BJ (cell line): ENCODE data around the gene DESI1. TPM values are rescaled to one million over a fixed set of nuclear protein-coding genes. Genes with fewer than 3 reads are reported as not detected.
"Not testable (repeated sequence)": the region's sequence is repeated elsewhere in the genome, so short reads cannot be mapped to it uniquely, and the experiment has no call there.

ENCODE experiments used
- CTCF ChIA-PET: fragments of 350-600 bp; formaldehyde crosslinking; extraction: SDS; loops from one replicate; lab custom pipeline; 2021; ENCODE audit warnings: antibody characterized with exemption, inconsistent platforms; lab: Yijun Ruan, JAX
- POLR2A ChIA-PET: fragments of 300-600 bp; sonication (Branson Sonifier 250); formaldehyde crosslinking; extraction: SDS; loops from one replicate; lab custom pipeline; 2021; ENCODE audit warnings: antibody characterized with exemption; lab: Charles Lee
- DNase-seq: peaks from one replicate; pipeline ENCODE4 v3.0.0-alpha.2; 2011; ENCODE audit warnings: low read depth
- H3K27me3 ChIP-seq: 2 replicates; pipeline ENCODE4 v1.6.0; 2011; ENCODE audit warnings: low read length; ENCODE audit not compliant: control insufficient read depth, insufficient read depth
- H3K36me3 ChIP-seq: 2 replicates; pipeline ENCODE4 v1.5.1; 2011; ENCODE audit warnings: low read length; ENCODE audit not compliant: control insufficient read depth, insufficient read depth
- H3K4me3 ChIP-seq: 2 replicates; pipeline ENCODE4 v1.5.1; 2011; ENCODE audit warnings: low read depth, mild to moderate bottlenecking, control low read depth, low read length
- CTCF ChIP-seq: IDR thresholded peaks from 2 replicates; pipeline ENCODE4 v1.5.1; 2011; ENCODE audit warnings: low read depth, mild to moderate bottlenecking, control low read depth, inconsistent platforms, low read length, moderate library complexity; ENCODE audit not compliant: insufficient read depth
- polyA minus RNA-seq: library from RNA; depleted of rRNA, polyadenylated mRNA; stranded (reverse); fragments of >200 nt; gene quantifications from 2 replicates; pipeline ENCODE4 v1.2.3, GENCODE V29; 2011; rRNA and poly(A)+ RNA removed
- polyA plus RNA-seq: library from polyadenylated mRNA; depleted of rRNA; stranded (reverse); fragments of >200 nt; gene quantifications from 2 replicates; pipeline ENCODE4 v1.2.3, GENCODE V29; 2011; rRNA removed

The DESI1 gene
- polyA plus RNA-seq: 33.3 and 35.7 TPM in 2 replicates
- 24.3 and 26.8 TPM in 2 replicates for polyA minus RNA-seq

DNA sequence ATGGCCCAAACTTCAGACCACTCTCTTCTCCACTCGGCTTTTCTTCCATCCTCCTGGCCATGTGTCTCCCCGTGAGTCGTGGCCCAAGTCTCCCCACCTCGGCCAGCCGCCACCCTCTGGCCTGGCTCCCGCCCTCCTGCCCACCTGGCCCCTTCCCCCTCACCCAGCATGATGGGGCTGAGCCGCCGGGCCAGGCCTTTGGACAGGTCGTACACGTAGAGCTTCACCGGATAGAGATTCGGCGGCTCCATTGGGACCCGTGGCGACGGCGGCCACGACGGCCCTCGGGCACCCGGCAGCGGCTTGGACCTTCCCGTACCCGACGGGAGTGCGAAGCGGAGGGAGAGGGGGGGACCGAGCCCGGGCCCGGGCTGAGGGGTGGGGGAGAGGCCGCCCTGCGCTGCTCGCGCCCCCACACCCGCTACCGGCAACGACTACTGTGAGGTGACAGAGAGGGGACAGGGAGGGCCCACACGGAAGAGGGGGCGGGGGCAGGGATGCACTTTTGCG, at the start of gene DESI1:
Gene DESI1 (minus strand): TSS at position 455 of the 510 bp plus-strand sequence. CDS start 204 bp downstream, at position 251.
- no peak for TF ChIP-seq CTCF
- no peaks in the 10 kb centered on the region for H3K27me3 ChIP-seq
- POLR2A ChIA-PET: interaction anchor here (0.5 to 1.0 kb wide), 2 partner anchors 37 to 151 kb away, joined by 3 to 4 read pairs; no protein-coding TSS in a partner anchor
- CTCF ChIA-PET: interaction anchor here (1.9 kb wide), 1 partner anchor 94 kb away, joined by 5 read pairs; no protein-coding TSS in a partner anchor
- peaks cover 5% of the 10 kb centered on the region for H3K36me3 ChIP-seq
- DNase-seq: no peak
- peak within 1 kb of the TSS; percentile 93 for H3K4me3 ChIP-seq

- Histone ChIP-seq H3K36me3 (peaks cover 7% of the 10 kb centered on the region), H3K27me3 (no peaks in the 10 kb centered on the region), H3K4me3 (no peak overlapping the region)
- ChIA-PET POLR2A (no interaction called here), CTCF (interaction anchor here (0.8 to 1.0 kb wide), 2 partner anchors 9 to 28 kb away, joined by 4 read pairs; no protein-coding TSS in a partner anchor)
- DNase-seq: peak; percentile 65
- TF ChIP-seq CTCF: no peak
These were observed 48.4 kb upstream of the DESI1 start for GRCh38 chr22:41668971-41669911.

GRCh38 chr22:41664951-41665350, 44.1 kb upstream of the DESI1 start:
- DNase-seq: no peak
- Histone ChIP-seq H3K4me3 (no peak overlapping the region), H3K36me3 (peaks cover 18% of the 10 kb centered on the region), H3K27me3 (no peaks in the 10 kb centered on the region)
- ChIA-PET POLR2A (no interaction called here), CTCF (interaction anchor here (1.2 to 5.0 kb wide), 4 partner anchors 11 to 275 kb away, joined by 3 to 47 read pairs (median 24); no protein-coding TSS in a partner anchor)
- no peak for TF ChIP-seq CTCF

DNA sequence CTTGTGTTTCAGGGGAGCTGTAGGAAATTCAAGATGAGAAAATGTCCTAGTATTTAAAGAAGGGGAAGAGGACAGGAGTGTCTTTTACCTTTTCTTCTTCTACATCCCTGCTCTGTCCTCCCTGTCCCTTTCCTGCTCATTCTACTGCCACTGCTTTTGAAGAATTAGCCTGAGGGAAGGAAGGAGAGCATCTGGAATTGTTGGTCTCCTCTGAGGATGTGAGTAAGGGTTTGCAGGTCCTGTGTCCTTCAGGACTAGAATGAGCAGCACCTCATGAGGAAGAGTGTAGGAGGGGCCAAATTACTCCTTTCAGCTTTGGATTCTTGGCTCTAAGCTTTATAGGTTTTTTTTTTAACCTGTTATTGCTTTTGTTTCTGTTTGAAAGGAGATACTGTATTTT, 43.6 kb upstream of the DESI1 start:
- Histone ChIP-seq H3K36me3 (peaks cover 20% of the 10 kb centered on the region), H3K4me3 (no peak overlapping the region), H3K27me3 (no peaks in the 10 kb centered on the region)
- no peak for TF ChIP-seq CTCF
- ChIA-PET CTCF (interaction anchor here (0.6 to 5.0 kb wide), 4 partner anchors 10 to 51 kb away, joined by 3 to 47 read pairs (median 15); no protein-coding TSS in a partner anchor), POLR2A (no interaction called here)
- DNase-seq: no peak

- DNase-seq, H3K4me3 ChIP-seq, H3K27me3 ChIP-seq, POLR2A ChIA-PET: not testable (repeated sequence)
- H3K36me3 ChIP-seq: peaks cover 21% of the 10 kb centered on the region
- CTCF ChIA-PET: interaction anchor here (1.7 to 5.0 kb wide), 2 partner anchors 9 to 25 kb away, joined by 5 to 47 read pairs; partner anchors contain the start of gene SNU13
These were observed 42.8 kb upstream of the DESI1 start for GRCh38 chr22:41663594-41663993.
